ENCODE results near the gene KCNJ11. TPM values are rescaled to one million over a fixed set of nuclear protein-coding genes. Genes with fewer than 3 reads are reported as not detected.

Gene KCNJ11
- total and polyA plus RNA-seq, 2 of the 8 experiments (the other 6 are each of a cell fraction or from before 2014, with no cell fraction given) = 3.8 to 6.3 TPM

DNA sequence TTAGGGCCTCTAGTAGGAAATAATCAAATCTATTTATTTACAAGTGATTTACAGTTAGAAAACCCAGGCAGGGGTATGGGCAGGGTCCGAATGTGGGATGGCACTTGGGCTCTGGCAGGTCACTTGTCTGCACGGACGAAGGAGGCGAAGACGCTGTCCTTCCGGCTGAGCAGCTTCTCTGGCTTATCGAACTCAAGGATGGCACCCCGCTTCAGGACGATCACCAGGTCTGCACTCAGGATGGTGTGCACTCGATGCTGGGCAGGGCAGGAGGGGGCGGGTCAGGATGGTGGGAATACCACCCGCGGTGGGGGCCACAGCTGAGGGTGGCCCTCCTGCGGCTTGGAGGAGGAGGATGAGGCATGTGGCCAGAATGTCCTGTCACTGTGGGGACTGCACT, 4.4 kb upstream of the KCNJ11 start:
- CTCF ChIA-PET (ENCODE audit: partially characterized antibody) = interaction anchor here (0.9 to 38.8 kb wide), 8 partner anchors 9 to 338 kb away, joined by 3 to 1414 read pairs (median 21); partner anchors contain the start of gene ABCC8
- H2AFZ ChIP-seq (ENCODE audit: low read length) = no peak overlapping the region
- no peak overlapping the region for H2BK5ac ChIP-seq (ENCODE audit: low read depth, low read length)
- H3K18ac ChIP-seq (ENCODE audit: extremely low read depth, low read length) = no peak overlapping the region
- no peaks in the 10 kb centered on the region for H3K36me3 ChIP-seq (ENCODE audit: control insufficient read depth in 2 of 4, insufficient read depth in 4 of 4, low read length in 3 of 4)
- no peak overlapping the region for H2BK20ac ChIP-seq (ENCODE audit: low read length)
- H3K4me3 ChIP-seq (ENCODE audit: extremely low read depth in 1 of 4, insufficient read depth in 2 of 4, low read depth in 3 of 4, low read length in 4 of 4) = no peak overlapping the region
- no peak overlapping the region for H3K4ac ChIP-seq (replicated peaks; ENCODE audit: insufficient read length, low read depth, low read length)
- 75% methylated on average over 14 of the region's 14 CpGs; no CpG with 5 or more reads in 1 of the 2 experiments for WGBS, 2 experiments (ENCODE audit: extremely low coverage in 1 of 2, insufficient coverage in 1 of 2, insufficient read length in 1 of 2, insufficient replicate concordance in 2 of 2, low coverage in 1 of 2, low lambda C conversion rate in 2 of 2, missing lambda C conversion rate in 1 of 2)
- H3K9ac ChIP-seq (replicated peaks in 1 of 4; ENCODE audit: extremely low read depth in 1 of 4, low read depth in 3 of 4, low read length in 3 of 4) = no peak overlapping the region
- no peaks in the 10 kb centered on the region for H3K23me2 ChIP-seq (ENCODE audit: low read depth, low read length)
- peaks cover 0 to 5% (median 2%) of the 10 kb centered on the region in 4 experiments; a peak in 3 of 7 replicates for H3K4me1 ChIP-seq (replicated peaks in 1 of 4; ENCODE audit: control insufficient read depth in 3 of 4, insufficient read depth in 4 of 4, low read length in 3 of 4)
- H2AK5ac ChIP-seq (ENCODE audit: low read depth, low read length) = no peak overlapping the region
- H4K5ac ChIP-seq (ENCODE audit: insufficient read length, low read depth, low read length) = no peak overlapping the region
- no peak overlapping the region for H3K56ac ChIP-seq (replicated peaks; ENCODE audit: insufficient read length, low read depth, low read length)
- no peak overlapping the region for H3K27ac ChIP-seq (ENCODE audit: low read depth, low read length)
- no peak overlapping the region for H4K91ac ChIP-seq (replicated peaks; ENCODE audit: insufficient read length, low read length)
- no peaks in the 10 kb centered on the region for H3K9me3 ChIP-seq (ENCODE audit: insufficient read depth in 2 of 2, low read depth in 1 of 2, low read length in 1 of 2)
- no peak overlapping the region for H2BK120ac ChIP-seq (replicated peaks; ENCODE audit: low read depth, low read length)
- no peak for DNase-seq (ENCODE audit: low read depth in 1 of 2, low spot score in 2 of 2)
- TF ChIP-seq KDM5A (IDR thresholded peaks at IDR 0.05; ENCODE audit: low read length) = no peak
- TF ChIP-seq SP2 (IDR thresholded peaks at IDR 0.05; ENCODE audit: low read length) = no peak
- no peak for TF ChIP-seq KDM1A (IDR thresholded peaks at IDR 0.05; ENCODE audit: borderline replicate concordance, low read length)
- TF ChIP-seq TEAD4 (IDR thresholded peaks at IDR 0.05; ENCODE audit: low read depth, low read length) = no peak
- H4K8ac ChIP-seq (ENCODE audit: extremely low read depth, insufficient read depth, low read length) = no peak overlapping the region; the same call in 1 of the 2 replicates
- 0 out of 2 replicates have a peak overlapping the region, but pooled peaks have one; percentile 17 for H2BK12ac ChIP-seq (ENCODE audit: low read depth, low read length)
- H3K27me3 ChIP-seq (replicated peaks in 1 of 4; ENCODE audit: control insufficient read depth in 3 of 4, extremely low read depth in 1 of 4, insufficient read depth in 3 of 4, low read length in 3 of 4) = peaks cover 0 to 6% (median 0%) of the 10 kb centered on the region in 4 experiments; a peak in 4 of 7 replicates
- H3K14ac ChIP-seq (ENCODE audit: insufficient read length) = no peak overlapping the region
- POLR2A ChIA-PET (ENCODE audit: partially characterized antibody) = interaction anchor here (0.9 to 1.3 kb wide), 2 partner anchors 13 to 25 kb away, joined by 3 read pairs; no protein-coding TSS in a partner anchor
- no peak overlapping the region for H3K4me2 ChIP-seq (ENCODE audit: insufficient read depth in 1 of 2, low read depth in 2 of 2, low read length in 2 of 2)
- no peaks in the 10 kb centered on the region for H3K79me2 ChIP-seq (ENCODE audit: control insufficient read depth in 1 of 2, insufficient read depth in 2 of 2, low read length in 2 of 2)
- peaks cover 0 to 1% of the 10 kb centered on the region in 2 experiments for H4K20me1 ChIP-seq (replicated peaks in 1 of 2; ENCODE audit: control insufficient read depth in 1 of 2, insufficient read depth in 2 of 2, low read length in 2 of 2)
- no peak overlapping the region for H2BK15ac ChIP-seq (ENCODE audit: low read length)
- no peaks in the 10 kb centered on the region for H3K79me1 ChIP-seq (ENCODE audit: low read depth, low read length)
- no peak for FAIRE-seq
- no peak overlapping the region for H3K23ac ChIP-seq (ENCODE audit: insufficient read length)
